HCT116 (cell line): ENCODE data around the gene TPH1.

ENCODE experiments used
- CEBPB ChIP-seq: IDR thresholded peaks from 2 replicates; pipeline ENCODE4 v1.6.1; 2012; ENCODE audit warnings: low read depth
- EGR1 ChIP-seq: IDR thresholded peaks from 2 replicates; pipeline ENCODE4 v1.6.1; 2012; ENCODE audit warnings: low read depth
- EZH2 ChIP-seq: fragments of 200-600 bp; sonication (generic); IDR thresholded peaks from 2 replicates; pipeline ENCODE4 v1.6.1; 2017; ENCODE audit warnings: antibody characterized with exemption, mixed run types
- EZH2phosphoT487 ChIP-seq: fragments of 200-600 bp; IDR thresholded peaks from 2 replicates; pipeline ENCODE4 v1.6.1; 2018; ENCODE audit warnings: antibody characterized with exemption, borderline replicate concordance
- JUND ChIP-seq: IDR thresholded peaks from 2 replicates; pipeline ENCODE4 v1.6.1; 2012
- POLR2A ChIP-seq: IDR thresholded peaks from 2 replicates; pipeline ENCODE4 v1.7.0; 2011; ENCODE audit warnings: borderline replicate concordance; ENCODE audit not compliant: insufficient read depth, insufficient read length; ENCODE audit errors: extremely low read depth
- POLR2AphosphoS5 ChIP-seq: IDR thresholded peaks from 2 replicates; pipeline ENCODE4 v1.6.1; 2011; ENCODE audit warnings: mild to moderate bottlenecking, low read depth, low read length, moderate library complexity
- SRF ChIP-seq: IDR thresholded peaks from 2 replicates; pipeline ENCODE4 v1.6.1; 2012; ENCODE audit warnings: low read depth
- TF ChIP-seq, protein P1 (sequence below), 3 experiments: fragments of 200-600 bp in 1 of 3; sonication (generic) in 1 of 3; IDR thresholded peaks in 2 of 3; conservative IDR thresholded peaks in 1 of 3; 2 replicates each; pipeline ENCODE4 v1.5.1; 2012 to 2017; ENCODE audit warnings: low read depth in 2 of 3, low read length in 2 of 3, antibody characterized with exemption in 1 of 3, borderline replicate concordance in 1 of 3, control low read depth in 1 of 3, mild to moderate bottlenecking in 1 of 3, mixed read lengths in 1 of 3, mixed run types in 1 of 3, moderate library complexity in 1 of 3; ENCODE audit not compliant: insufficient read depth in 1 of 3
- TF ChIP-seq, protein P2 (sequence below): IDR thresholded peaks from 2 replicates; pipeline ENCODE4 v1.6.1; 2012; ENCODE audit warnings: low read depth

DNA sequence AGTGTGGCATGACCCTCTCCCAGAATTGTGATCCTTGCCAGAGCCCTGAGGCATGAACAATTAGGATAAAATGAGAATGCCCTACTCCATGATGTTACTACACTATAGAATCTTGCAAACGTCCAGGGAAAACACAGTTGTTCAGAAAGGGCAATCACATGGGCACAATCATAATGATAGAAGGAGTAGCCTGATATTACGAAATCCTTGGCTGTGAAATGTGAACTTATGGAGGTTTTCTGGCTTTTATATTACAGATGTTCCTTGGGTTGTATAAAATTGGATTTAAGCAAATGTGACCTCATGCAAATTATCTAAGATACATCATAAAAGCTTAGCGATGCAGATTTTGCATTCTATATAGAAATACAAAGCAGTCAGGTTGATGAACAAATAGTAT is 29.4 kb upstream of the TPH1 start:
- TF ChIP-seq POLR2A, result no peak
- TF ChIP-seq, protein P1, sequence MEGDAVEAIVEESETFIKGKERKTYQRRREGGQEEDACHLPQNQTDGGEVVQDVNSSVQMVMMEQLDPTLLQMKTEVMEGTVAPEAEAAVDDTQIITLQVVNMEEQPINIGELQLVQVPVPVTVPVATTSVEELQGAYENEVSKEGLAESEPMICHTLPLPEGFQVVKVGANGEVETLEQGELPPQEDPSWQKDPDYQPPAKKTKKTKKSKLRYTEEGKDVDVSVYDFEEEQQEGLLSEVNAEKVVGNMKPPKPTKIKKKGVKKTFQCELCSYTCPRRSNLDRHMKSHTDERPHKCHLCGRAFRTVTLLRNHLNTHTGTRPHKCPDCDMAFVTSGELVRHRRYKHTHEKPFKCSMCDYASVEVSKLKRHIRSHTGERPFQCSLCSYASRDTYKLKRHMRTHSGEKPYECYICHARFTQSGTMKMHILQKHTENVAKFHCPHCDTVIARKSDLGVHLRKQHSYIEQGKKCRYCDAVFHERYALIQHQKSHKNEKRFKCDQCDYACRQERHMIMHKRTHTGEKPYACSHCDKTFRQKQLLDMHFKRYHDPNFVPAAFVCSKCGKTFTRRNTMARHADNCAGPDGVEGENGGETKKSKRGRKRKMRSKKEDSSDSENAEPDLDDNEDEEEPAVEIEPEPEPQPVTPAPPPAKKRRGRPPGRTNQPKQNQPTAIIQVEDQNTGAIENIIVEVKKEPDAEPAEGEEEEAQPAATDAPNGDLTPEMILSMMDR (IDR thresholded peaks at IDR 0.05 in 2 of 3, conservative IDR thresholded peaks at IDR 0.05 in 1 of 3; ENCODE audit: borderline replicate concordance in 1 of 3, insufficient read depth in 1 of 3, low read depth in 2 of 3, low read length in 2 of 3), result no peak
- no peak for TF ChIP-seq EZH2
- no peak for TF ChIP-seq JUND
- TF ChIP-seq EGR1, result no peak
- no peak for TF ChIP-seq CEBPB
- TF ChIP-seq POLR2AphosphoS5, result no peak
- TF ChIP-seq SRF, result no peak
- TF ChIP-seq, protein P2, sequence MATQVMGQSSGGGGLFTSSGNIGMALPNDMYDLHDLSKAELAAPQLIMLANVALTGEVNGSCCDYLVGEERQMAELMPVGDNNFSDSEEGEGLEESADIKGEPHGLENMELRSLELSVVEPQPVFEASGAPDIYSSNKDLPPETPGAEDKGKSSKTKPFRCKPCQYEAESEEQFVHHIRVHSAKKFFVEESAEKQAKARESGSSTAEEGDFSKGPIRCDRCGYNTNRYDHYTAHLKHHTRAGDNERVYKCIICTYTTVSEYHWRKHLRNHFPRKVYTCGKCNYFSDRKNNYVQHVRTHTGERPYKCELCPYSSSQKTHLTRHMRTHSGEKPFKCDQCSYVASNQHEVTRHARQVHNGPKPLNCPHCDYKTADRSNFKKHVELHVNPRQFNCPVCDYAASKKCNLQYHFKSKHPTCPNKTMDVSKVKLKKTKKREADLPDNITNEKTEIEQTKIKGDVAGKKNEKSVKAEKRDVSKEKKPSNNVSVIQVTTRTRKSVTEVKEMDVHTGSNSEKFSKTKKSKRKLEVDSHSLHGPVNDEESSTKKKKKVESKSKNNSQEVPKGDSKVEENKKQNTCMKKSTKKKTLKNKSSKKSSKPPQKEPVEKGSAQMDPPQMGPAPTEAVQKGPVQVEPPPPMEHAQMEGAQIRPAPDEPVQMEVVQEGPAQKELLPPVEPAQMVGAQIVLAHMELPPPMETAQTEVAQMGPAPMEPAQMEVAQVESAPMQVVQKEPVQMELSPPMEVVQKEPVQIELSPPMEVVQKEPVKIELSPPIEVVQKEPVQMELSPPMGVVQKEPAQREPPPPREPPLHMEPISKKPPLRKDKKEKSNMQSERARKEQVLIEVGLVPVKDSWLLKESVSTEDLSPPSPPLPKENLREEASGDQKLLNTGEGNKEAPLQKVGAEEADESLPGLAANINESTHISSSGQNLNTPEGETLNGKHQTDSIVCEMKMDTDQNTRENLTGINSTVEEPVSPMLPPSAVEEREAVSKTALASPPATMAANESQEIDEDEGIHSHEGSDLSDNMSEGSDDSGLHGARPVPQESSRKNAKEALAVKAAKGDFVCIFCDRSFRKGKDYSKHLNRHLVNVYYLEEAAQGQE, result no peak
- no peak for TF ChIP-seq EZH2phosphoT487
